Hematopoietic multipotent progenitor cell treated with erythropoietin and hydrocortisone succinate and interleukin-3 and kit ligand, for 4 days (in vitro differentiated cells): Measurements from ENCODE around the gene BRD1.
"Not testable (repeated sequence)": the region's sequence is repeated elsewhere in the genome, so short reads cannot be mapped to it uniquely, and the experiment has no call there.

Experiments
- DNase-seq: peaks from one replicate; pipeline ENCODE4 v3.0.0-alpha.2; 2015

Gene BRD1

GRCh38 chr22:49767355-49768062 lies 60.2 kb downstream of the BRD1 start:
- peak; percentile 79 for DNase-seq

GRCh38 chr22:49765951-49766350 lies 61.7 kb downstream of the BRD1 start:
- no peak for DNase-seq

GRCh38 chr22:49765091-49765771 lies 62.4 kb downstream of the BRD1 start:
- no peak for DNase-seq

GRCh38 chr22:49764127-49764581 lies 63.5 kb downstream of the BRD1 start:
- DNase-seq: no peak

DNA sequence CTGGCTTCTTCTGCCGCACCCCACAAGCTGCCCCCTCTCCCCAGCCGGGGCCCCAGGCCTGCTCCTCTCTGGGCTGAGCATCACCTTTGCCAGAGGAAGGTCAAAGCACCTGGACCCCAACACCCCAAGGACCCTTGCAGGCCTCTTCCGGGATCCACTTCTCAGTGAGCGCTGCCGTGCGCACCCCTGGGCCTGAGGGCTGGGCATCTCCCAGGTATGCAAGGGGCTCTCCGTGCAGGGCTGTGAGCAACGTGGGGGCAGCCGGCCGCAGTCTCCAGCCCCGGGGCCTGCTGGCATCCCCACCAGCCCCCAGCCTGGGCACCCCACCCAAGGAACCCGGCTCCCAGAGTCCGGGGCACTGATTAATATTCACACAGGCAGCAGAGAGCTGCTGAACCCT lies 64.0 kb downstream of the BRD1 start:
- no peak for DNase-seq

DNA sequence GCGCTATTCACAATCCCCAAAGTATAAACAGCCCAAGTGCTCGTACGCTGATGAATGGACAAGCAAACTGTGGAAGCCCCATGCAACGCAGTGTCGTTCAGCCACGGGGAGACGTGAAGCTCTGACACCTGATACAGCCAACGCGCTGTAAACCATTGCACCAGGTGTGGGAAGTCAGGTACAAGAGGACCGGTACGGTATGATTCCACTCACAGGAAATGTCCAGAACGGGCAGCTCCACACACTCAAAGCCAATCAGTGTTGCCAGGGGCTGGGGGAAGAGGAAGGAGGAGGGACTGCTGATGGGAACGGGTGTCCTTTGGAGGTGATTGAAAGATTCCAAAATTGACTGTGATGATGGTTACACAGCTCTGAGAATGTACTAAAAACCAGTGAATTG lies 64.5 kb downstream of the BRD1 start:
- DNase-seq: no peak

GRCh38 chr22:49762571-49762970 lies 65.1 kb downstream of the BRD1 start:
- not testable (repeated sequence) for DNase-seq

DNA sequence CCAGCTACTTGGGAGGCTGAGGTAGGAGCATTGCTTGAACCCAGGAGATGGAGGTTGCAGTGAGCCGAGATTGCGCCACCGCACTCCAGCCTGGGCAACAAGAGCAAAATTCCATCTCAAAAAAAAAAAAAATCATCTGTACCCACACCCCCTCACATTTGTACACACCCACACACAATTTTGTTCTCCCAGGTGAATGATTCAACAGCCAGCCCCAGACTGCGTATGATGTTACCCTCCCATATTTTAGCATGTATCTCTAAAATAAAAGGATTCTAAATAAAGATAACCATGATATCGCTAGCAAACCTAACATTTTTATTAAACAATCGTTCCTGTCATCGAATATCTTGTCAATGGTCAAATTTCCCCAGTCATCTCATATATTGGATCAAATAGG lies 65.8 kb downstream of the BRD1 start:
- DNase-seq: no peak

DNA sequence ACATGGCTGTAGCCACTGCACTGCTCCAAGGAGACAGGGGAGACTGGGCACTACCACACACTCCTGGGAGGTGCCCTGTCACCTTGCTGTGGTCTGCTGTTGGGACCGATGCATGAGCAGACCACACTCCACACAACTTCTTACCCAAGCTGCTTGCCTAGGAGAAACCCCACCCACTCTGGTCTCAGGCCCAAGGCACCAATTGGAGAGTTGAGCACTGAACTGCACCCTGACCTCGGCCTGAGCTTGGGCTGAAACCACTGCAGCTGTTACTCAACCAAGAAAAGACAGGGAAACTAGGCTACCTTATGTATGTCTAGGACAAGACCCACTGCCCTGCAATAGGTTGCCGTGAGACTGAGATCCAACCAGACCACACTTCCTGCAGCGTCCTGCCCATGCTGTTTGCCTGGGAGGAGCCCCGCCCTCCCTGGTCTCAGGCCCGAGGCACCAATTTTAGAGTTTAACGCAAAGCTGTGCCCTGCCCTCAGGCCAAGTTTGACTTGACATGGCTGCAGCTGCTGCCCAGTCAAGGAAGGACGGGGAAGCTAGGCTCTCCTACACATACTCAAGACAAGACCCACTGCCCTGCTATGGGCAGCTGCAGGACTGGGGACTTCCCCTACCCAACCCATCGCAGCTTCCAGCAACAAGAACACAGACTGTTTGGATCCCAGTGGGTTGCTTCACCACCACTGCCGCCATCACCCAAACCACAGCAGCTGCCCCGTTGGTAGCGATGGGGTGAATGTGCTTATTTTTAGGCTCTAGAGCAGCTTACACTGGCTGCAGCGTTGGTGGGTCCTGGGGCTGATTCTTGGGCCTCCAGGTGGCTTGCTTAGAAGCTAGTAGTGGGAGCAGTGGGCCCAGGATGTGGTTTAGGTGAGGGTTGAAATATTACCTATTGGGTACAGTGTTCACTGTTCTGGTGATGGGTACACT lies 66.8 kb downstream of the BRD1 start:
- peak; percentile 68 for DNase-seq

GRCh38 chr22:49760280-49760629 lies 67.4 kb downstream of the BRD1 start:
- no peak for DNase-seq

- no peak for DNase-seq
Measured at GRCh38 chr22:49756676-49757075, 71.0 kb downstream of the BRD1 start.

- no peak for DNase-seq
Measured at GRCh38 chr22:49756201-49756600, 71.5 kb downstream of the BRD1 start.

DNA sequence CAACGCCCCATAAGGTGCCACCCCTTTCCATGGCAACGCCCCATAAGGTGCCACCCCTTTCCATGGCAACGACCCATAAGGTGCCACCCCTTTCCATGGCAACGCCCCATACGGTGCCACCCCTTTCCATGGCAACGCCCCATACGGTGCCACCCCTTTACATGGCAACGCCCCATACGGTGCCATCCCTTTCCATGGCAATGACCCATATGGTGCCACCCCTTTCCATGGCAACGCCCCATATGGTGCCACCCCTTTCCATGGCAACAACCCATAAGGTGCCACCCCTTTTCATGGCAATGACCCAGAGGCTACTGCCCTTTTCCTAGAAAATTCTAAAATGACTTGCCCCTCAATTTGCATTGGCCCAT lies 72.1 kb downstream of the BRD1 start:
- no peak for DNase-seq

DNA sequence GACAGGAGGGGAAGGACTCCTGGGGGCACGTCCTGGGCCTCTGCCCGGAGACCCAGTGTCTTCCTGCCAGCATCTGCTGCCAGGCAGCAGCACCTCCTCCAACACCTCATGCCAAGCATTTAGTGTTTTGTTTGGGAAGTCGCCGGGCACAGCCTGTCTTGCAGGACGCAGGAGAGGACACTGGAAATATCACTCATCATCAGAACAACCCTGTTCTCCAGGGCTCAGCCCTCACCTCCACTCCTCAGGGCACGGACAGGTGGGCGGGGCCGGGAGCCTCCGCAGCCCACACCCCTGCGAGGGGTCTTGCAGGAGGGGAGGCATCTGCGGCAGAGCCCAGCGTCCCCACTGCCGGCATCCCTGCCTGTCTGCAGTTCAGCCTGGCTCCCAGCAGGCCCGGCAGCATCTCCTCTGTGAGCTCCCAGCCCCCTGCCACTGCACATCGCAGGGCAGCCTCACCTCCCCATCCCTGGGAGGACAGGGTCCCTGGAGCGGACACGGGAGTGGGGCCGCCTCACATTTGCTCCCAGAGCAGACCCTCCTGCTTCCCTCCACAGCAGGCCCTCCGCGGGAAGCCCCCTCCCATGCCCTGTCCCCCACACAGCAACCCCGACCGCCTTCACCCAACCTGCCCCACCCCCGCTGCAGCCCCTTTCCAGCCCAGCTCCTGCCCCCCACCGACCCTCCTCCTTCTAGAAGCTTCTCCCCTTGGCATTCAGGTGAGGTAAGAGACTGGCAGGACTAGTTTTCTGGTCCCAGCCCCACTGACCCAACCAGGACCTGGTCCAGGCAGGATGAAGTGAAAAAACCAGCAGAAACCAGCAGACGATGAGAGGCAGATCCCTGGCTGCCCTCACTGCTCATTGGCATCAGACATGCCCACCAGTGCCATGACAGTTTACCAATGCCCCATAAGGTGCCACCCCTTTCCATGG lies 72.7 kb downstream of the BRD1 start:
- DNase-seq: no peak

GRCh38 chr22:49753961-49754695 lies 73.5 kb downstream of the BRD1 start:
- no peak for DNase-seq

DNA sequence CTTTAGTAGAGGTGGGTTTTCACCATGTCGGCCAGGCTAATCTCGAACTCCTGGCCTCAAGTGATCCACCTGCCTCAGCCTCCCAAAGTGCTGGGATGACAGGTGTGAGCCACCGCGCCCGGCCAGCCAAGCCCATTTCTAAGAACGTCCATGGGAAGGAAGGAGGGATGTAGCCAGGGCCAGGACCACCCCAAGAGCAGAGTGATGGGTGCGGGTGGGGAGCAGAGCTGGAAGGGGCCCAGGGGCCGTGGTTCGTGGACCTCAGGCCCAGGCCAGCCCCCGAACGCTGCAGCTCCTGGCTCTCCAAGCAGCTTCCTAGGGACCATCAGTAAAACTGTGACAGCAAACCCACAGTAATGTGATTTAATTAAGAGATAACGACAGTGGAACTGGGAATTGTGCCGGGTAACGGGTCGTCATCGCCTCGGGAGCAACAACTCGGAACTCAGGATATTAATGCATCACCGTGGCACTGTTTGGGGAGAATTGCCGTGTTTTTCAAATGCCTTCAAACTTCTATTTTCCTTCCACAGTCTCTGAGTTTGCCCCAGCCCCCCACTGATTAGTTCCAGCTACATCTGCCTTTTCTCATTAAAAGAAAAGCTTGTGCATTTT lies 74.3 kb downstream of the BRD1 start:
- DNase-seq: no peak

DNA sequence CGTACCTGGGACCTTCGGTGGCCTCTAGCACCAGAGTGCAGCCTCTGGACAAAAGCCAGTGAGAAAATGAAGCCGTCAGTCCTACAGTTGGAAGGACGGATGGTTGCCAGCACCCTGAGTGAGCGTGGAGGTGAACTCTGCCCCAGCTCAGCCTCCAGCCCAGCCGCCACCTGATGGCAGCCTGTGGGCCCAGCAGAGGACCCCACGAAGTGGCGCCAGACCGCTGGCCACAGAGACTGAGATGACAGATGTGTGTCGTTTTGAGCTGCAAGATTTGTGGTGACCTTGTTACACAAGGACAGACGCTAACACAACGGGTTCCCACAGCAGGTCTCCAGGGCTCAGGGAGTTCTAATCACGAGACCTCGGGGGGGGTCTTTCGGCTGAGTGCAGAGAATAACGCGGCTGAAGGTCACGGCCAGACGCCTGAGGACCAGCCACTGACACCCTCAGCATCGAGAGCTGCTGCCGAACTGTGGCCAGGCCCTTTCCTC lies 75.0 kb downstream of the BRD1 start:
- DNase-seq: no peak

- DNase-seq: no peak
Measured at GRCh38 chr22:49751966-49752597, 75.6 kb downstream of the BRD1 start.

DNA sequence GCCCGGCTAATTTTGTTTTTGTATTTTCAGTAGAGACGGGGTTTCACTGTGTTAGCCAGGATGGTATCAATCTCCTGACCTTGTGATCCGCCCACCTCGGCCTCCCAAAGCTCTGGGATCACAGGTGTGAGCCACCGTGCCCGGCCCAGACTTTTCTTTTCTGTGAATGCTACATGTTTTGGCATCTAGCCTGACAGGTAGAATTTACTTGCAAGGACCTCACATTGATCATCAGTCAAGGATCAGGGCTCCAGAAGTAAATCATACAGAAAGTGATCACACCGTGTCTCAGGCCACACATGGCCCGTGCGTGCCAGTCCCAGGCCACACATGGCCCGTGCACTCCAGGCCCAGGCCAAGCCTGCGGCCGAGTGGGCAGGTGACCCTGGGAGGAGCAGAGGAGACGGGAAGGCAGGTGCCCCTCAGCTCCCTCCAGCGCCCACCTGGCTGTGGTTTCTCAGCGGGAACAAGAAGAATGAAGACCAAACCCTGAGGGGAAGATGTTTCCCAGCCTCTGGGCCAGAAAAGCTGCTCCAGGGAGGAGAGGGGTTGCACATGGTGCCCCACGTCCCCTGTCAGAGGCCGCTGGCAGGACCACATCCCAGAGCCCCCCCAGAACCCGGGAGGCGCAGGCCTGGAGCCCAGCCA lies 76.2 kb downstream of the BRD1 start:
- no peak for DNase-seq

- DNase-seq: no peak
Measured at GRCh38 chr22:49749885-49750510, 77.7 kb downstream of the BRD1 start.
